GM19452 (cell line): ENCODE results near the gene GBP1.
"Not testable (repeated sequence)": the region's sequence is repeated elsewhere in the genome, so short reads cannot be mapped to it uniquely, and the experiment has no call there.

ENCODE experiments used
- ATAC-seq: cut with Tn5 transposase; IDR thresholded peaks from one replicate; pipeline ENCODE4 v1.9.1; 2021; ENCODE audit not compliant: unreplicated experiment

Gene GBP1

GRCh38 chr1:89065079-89065868, at the start of gene GBP1:
GBP1 (minus strand) TSS chr1:89065208; CDS start chr1:89063234, 1,974 bp downstream.
- peak; percentile 67 for ATAC-seq

- no peak for ATAC-seq
Observed at GRCh38 chr1:89114662-89115061, 49.7 kb upstream of the GBP1 start.

GRCh38 chr1:89112871-89113613, 48.0 kb upstream of the GBP1 start:
- no peak for ATAC-seq

- ATAC-seq = no peak
Observed at GRCh38 chr1:89104687-89105086, 39.7 kb upstream of the GBP1 start.

- no peak for ATAC-seq
Observed at GRCh38 chr1:89104147-89104546, 39.1 kb upstream of the GBP1 start.

- no peak for ATAC-seq
Observed at GRCh38 chr1:89102021-89102420, 37.0 kb upstream of the GBP1 start.

- no peak for ATAC-seq
Observed at GRCh38 chr1:89100412-89100811, 35.4 kb upstream of the GBP1 start.

- ATAC-seq = no peak
Observed at GRCh38 chr1:89098857-89099256, 33.8 kb upstream of the GBP1 start.

GRCh38 chr1:89095737-89096136, 30.7 kb upstream of the GBP1 start:
- ATAC-seq = no peak

GRCh38 chr1:89089962-89090361, 25.0 kb upstream of the GBP1 start:
- ATAC-seq = no peak

GRCh38 chr1:89088572-89088971, 23.6 kb upstream of the GBP1 start:
- no peak for ATAC-seq

- no peak for ATAC-seq
Observed at GRCh38 chr1:89087241-89087640, 22.2 kb upstream of the GBP1 start.

- ATAC-seq = peak; percentile 60
Observed at GRCh38 chr1:89085781-89086180, 20.8 kb upstream of the GBP1 start.

GRCh38 chr1:89081005-89081404, 16.0 kb upstream of the GBP1 start:
- no peak for ATAC-seq

GRCh38 chr1:89080068-89080467, 15.1 kb upstream of the GBP1 start:
- not testable (repeated sequence) for ATAC-seq

- ATAC-seq = not testable (repeated sequence)
Observed at GRCh38 chr1:89072466-89073065, 7.6 kb upstream of the GBP1 start.

- no peak for ATAC-seq
Observed at GRCh38 chr1:89070509-89070908, 5.5 kb upstream of the GBP1 start.

- ATAC-seq = no peak
Observed at GRCh38 chr1:89069951-89070350, 4.9 kb upstream of the GBP1 start.

GRCh38 chr1:89068291-89068690, 3.3 kb upstream of the GBP1 start:
- no peak for ATAC-seq

GRCh38 chr1:89064632-89065031, 376 bp downstream of the GBP1 start:
- peak; percentile 40 for ATAC-seq

- ATAC-seq = no peak
Observed at GRCh38 chr1:89063094-89063493, 1.9 kb downstream of the GBP1 start.

- ATAC-seq = no peak
Observed at GRCh38 chr1:89060091-89060490, 4.9 kb downstream of the GBP1 start.
